CD8-positive, alpha-beta memory T cell (primary cell): Measurements from ENCODE around the gene ZBTB34. TPM values are rescaled to one million over a fixed set of nuclear protein-coding genes. Genes with fewer than 3 reads are reported as not detected.

Experiments
- CTCF ChIA-PET: fragments of 350-600 bp; sonication (Branson Sonifier 250); formaldehyde crosslinking; loops from one replicate; lab custom pipeline; 2021; ENCODE audit warnings: antibody characterized with exemption; lab: Charles Lee
- POLR2A ChIA-PET: fragments of 350-600 bp; sonication (Branson Sonifier 250); formaldehyde crosslinking; loops from one replicate; lab custom pipeline; 2021; ENCODE audit warnings: antibody characterized with exemption; lab: Charles Lee
- DNase-seq, 5 donors: peaks; one replicate each; pipeline versions ENCODE4 v3.0.0 to v3.0.0-alpha.2; 2020 to 2022; ENCODE audit warnings: mixed read lengths in 1 of 5
- H3K27ac ChIP-seq: one replicate; pipeline ENCODE4 v1.7.0; 2013; ENCODE audit warnings: low read depth, mild to moderate bottlenecking, low read length, moderate library complexity
- H3K27me3 ChIP-seq: 2 replicates; pipeline ENCODE4 v1.7.0; 2013; ENCODE audit warnings: low read length, mild to moderate bottlenecking; ENCODE audit not compliant: insufficient read depth, poor library complexity, severe bottlenecking
- H3K36me3 ChIP-seq: 2 replicates; pipeline ENCODE4 v1.7.0; 2013; ENCODE audit warnings: mild to moderate bottlenecking, low read length, moderate library complexity; ENCODE audit not compliant: insufficient read depth
- H3K4me1 ChIP-seq: 2 replicates; pipeline ENCODE4 v1.7.0; 2013; ENCODE audit warnings: mild to moderate bottlenecking, low read length, moderate library complexity; ENCODE audit not compliant: insufficient read depth
- H3K4me3 ChIP-seq: 2 replicates; pipeline ENCODE4 v1.7.0; 2013; ENCODE audit warnings: mild to moderate bottlenecking, low read length
- H3K9me3 ChIP-seq: 2 replicates; pipeline ENCODE4 v1.7.0; 2013; ENCODE audit warnings: mild to moderate bottlenecking, low read length
- H3K27ac Mint-ChIP-seq, 8 donors: one replicate each; pipeline ENCODE4 v1.8.0; 2020 to 2021; ENCODE audit warnings: mixed read lengths in 8 of 8, mild to moderate bottlenecking in 6 of 8, inconsistent platforms in 3 of 8, moderate library complexity in 3 of 8
- H3K27me3 Mint-ChIP-seq, 2 donors: one replicate each; pipeline ENCODE4 v1.8.0; 2020 to 2021; ENCODE audit warnings: mixed read lengths in 2 of 2, mild to moderate bottlenecking in 1 of 2, moderate library complexity in 1 of 2
- H3K36me3 Mint-ChIP-seq, 3 donors: one replicate each; pipeline ENCODE4 v1.8.0; 2020 to 2021; ENCODE audit warnings: mixed read lengths in 3 of 3, inconsistent platforms in 1 of 3, mild to moderate bottlenecking in 1 of 3
- H3K4me1 Mint-ChIP-seq, 3 donors: one replicate each; pipeline ENCODE4 v1.8.0; 2020 to 2021; ENCODE audit warnings: mixed read lengths in 3 of 3, inconsistent platforms in 1 of 3, mild to moderate bottlenecking in 1 of 3
- H3K4me3 Mint-ChIP-seq, 7 donors: one replicate each; pipeline ENCODE4 v1.8.0; 2020 to 2021; ENCODE audit warnings: mixed read lengths in 7 of 7, mild to moderate bottlenecking in 6 of 7, moderate library complexity in 4 of 7, inconsistent platforms in 2 of 7
- H3K9me3 Mint-ChIP-seq, 5 donors: one replicate each; pipeline ENCODE4 v1.8.0; 2020 to 2022; ENCODE audit warnings: mixed read lengths in 5 of 5, mild to moderate bottlenecking in 3 of 5, moderate library complexity in 2 of 5, inconsistent platforms in 1 of 5
- polyA plus RNA-seq: library from polyadenylated mRNA; unstranded; fragments of 300-500 nt; fragmentation: Illumina TruSeq; gene quantifications from one replicate; pipeline ENCODE4 v1.2.3, GENCODE V29; 2021
- total RNA-seq, 2 experiments: library from RNA; stranded (reverse); gene quantifications; one replicate each; pipeline ENCODE4 v1.2.3, GENCODE V29; 2021

Gene ZBTB34
- total and polyA plus RNA-seq, 3 experiments from 2014 or later = 1.3 to 7.0 (median 6.8) TPM

DNA sequence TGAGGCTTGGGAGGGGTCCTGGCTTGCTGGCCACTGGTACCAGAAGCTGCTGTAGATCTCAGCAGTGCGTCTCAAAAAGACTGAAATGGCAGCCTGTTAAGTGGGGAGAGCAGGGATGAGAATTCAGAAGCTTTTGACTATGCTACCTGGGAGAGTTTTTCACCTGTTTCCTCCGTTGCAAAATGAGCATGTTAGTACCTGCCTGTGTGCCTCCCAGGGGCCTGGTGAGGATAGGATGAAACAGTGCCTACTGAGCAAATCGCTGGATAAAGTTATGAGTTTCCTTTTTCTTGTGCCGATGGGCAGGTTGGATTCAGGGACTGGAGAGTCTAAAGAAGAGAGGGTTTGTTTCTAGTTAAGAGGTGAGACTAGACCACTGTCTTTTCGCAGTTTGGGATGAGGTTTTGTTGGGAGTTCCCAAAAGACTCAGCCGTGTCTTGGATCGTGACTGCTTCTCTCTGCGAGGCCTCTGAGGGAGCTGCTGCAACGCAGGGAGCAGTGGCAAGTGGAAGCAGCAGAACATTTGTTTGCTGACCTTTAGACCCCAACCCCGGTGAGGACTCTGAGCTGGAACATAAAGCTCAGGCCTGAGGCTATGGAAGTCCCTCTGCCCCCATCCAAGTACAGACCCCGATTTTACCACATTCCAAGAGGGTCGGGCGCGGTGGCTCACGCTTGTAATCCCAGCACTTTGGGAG, 55.6 kb downstream of the ZBTB34 start:
- Mint-ChIP-seq H3K27me3 (peaks cover 0 to 2% of the 10 kb centered on the region in 2 donors), H3K4me3 (peak overlapping the region; percentile 51 to 93 (median 72)), H3K4me1 (peaks cover 8 to 13% (median 11%) of the 10 kb centered on the region in 3 donors), H3K36me3 (peaks cover 0 to 5% (median 3%) of the 10 kb centered on the region in 3 donors), H3K27ac (peak overlapping the region in 6 of 8 donors; percentile 3 to 76 (median 50)), H3K9me3 (peaks cover 0 to 2% (median 0%) of the 10 kb centered on the region in 5 donors)
- Histone ChIP-seq H3K27me3 (no peaks in the 10 kb centered on the region), H3K4me1 (peaks cover 6% of the 10 kb centered on the region), H3K9me3 (no peaks in the 10 kb centered on the region), H3K4me3 (no peak overlapping the region), H3K36me3 (no peaks in the 10 kb centered on the region), H3K27ac (no peak overlapping the region)
- ChIA-PET CTCF (no interaction called here), POLR2A (no interaction called here)
- DNase-seq = no peak

DNA sequence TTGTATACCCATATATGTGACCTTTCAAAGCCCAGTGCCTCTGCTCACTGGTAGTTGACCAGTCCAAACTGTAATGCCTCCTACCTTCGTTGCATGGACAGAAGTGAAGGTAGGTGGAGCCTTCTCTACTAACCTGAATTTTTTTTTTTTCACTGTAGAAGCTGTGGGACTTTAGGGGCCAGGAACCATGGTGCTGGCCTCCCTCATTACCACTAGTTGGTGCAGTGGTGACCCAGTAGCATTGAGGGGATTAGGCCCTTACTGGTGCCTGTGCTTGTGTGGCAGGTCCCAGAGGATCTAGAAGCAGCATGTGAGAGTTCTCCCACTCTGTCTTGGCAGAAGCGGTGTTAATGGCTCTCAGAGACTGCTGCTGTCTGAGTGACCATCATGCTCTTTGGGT, 56.5 kb downstream of the ZBTB34 start:
- Histone ChIP-seq H3K36me3 (no peaks in the 10 kb centered on the region), H3K27me3 (no peaks in the 10 kb centered on the region), H3K4me3 (no peak overlapping the region), H3K4me1 (peaks cover 6% of the 10 kb centered on the region), H3K27ac (no peak overlapping the region), H3K9me3 (no peaks in the 10 kb centered on the region)
- CTCF ChIA-PET = no interaction called here
- POLR2A ChIA-PET = no interaction called here
- Mint-ChIP-seq H3K4me3 (peak overlapping the region in 5 of 7 donors; percentile 19 to 69 (median 24)), H3K27ac (no peak overlapping the region), H3K27me3 (peaks cover 0 to 2% of the 10 kb centered on the region in 2 donors), H3K9me3 (peaks cover 0 to under 1% (median 0%) of the 10 kb centered on the region in 5 donors), H3K36me3 (peaks cover 0 to 5% (median 3%) of the 10 kb centered on the region in 3 donors), H3K4me1 (peaks cover 8 to 13% (median 11%) of the 10 kb centered on the region in 3 donors)
- no peak for DNase-seq

DNA sequence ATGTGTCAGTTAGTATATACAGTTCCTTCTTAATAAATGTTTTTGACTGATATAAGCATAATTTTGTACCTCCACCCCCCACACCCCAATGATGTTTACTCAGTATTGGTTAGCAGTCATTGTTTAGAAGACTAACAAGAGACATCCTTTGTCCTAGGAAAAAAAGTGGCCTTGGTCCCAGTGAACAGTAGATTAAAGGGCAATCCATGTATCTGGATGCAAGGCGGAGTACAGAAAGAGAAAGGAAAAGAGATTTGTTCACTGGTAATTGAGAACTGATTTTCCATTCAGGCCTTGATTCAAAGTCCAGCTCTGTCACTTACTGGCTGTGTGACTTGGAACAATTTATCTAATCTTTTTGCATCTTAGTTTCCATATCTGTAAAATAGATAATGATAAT, 58.8 kb downstream of the ZBTB34 start:
- peaks cover 0 to 5% (median 3%) of the 10 kb centered on the region in 3 donors for H3K36me3 Mint-ChIP-seq
- H3K36me3 ChIP-seq = no peaks in the 10 kb centered on the region
- H3K4me1 ChIP-seq = peaks cover 6% of the 10 kb centered on the region
- H3K27me3 Mint-ChIP-seq = no peaks in the 10 kb centered on the region
- DNase-seq = no peak
- H3K9me3 ChIP-seq = no peaks in the 10 kb centered on the region
- CTCF ChIA-PET = no interaction called here
- H3K4me3 ChIP-seq = no peak overlapping the region
- POLR2A ChIA-PET = interaction anchor here (0.7 kb wide), 1 partner anchor 40 kb away, joined by 3 read pairs; no protein-coding TSS in a partner anchor
- no peak overlapping the region for H3K27ac Mint-ChIP-seq
- H3K4me3 Mint-ChIP-seq = peak overlapping the region in 1 of 7 donors; percentile 51
- peaks cover 7 to 11% (median 9%) of the 10 kb centered on the region in 3 donors for H3K4me1 Mint-ChIP-seq
- H3K9me3 Mint-ChIP-seq = no peaks in the 10 kb centered on the region
- no peaks in the 10 kb centered on the region for H3K27me3 ChIP-seq
- no peak overlapping the region for H3K27ac ChIP-seq

DNA sequence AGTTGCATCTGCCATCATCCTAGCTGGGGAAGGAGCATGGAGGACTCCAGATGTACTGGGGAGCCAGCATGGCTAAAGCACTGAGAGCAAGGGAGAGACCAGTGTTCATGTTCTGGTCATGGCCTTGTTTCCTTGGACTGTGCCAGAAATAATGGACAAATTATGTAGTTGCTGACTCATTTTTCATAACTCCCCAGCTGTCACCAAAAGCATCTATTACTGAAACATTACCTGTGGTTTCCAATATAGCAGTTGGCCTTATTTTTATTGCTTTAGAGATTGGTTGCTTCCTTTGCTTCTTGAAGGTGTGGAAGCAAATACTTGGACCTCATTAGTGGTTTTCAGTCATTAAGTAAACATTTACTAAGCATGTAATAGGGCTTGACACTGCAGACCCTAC, 65.4 kb downstream of the ZBTB34 start:
- no peak for DNase-seq
- H3K27ac ChIP-seq = no peak overlapping the region
- Mint-ChIP-seq H3K4me3 (no peak overlapping the region), H3K27me3 (peaks cover 0 to 2% of the 10 kb centered on the region in 2 donors), H3K36me3 (peaks cover 0 to 3% (median 3%) of the 10 kb centered on the region in 3 donors), H3K4me1 (no peaks in the 10 kb centered on the region), H3K27ac (no peak overlapping the region), H3K9me3 (no peaks in the 10 kb centered on the region)
- H3K9me3 ChIP-seq = no peaks in the 10 kb centered on the region
- H3K36me3 ChIP-seq = no peaks in the 10 kb centered on the region
- H3K27me3 ChIP-seq = no peaks in the 10 kb centered on the region
- POLR2A ChIA-PET = no interaction called here
- H3K4me1 ChIP-seq = no peaks in the 10 kb centered on the region
- CTCF ChIA-PET = no interaction called here
- H3K4me3 ChIP-seq = no peak overlapping the region

DNA sequence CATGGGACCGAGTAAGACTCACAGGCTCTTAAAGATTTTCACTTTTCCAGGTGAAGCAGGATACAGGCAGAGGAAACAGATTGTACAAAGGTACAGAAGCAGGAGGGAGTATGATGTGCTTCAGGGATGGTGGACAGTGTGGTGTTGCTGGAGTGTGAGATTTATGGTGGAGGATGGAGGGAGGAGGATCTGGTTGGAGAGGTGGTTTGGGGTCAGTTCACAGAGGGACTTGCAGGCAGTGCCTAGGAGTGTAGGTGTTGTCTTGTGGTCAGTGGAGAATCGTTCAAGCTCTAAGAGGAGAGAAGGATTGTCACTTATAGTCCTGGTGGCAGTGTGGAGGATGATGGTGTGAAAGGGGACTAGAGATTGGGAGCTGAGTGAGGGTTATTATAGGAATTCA, 65.9 kb downstream of the ZBTB34 start:
- peaks cover 0 to 3% of the 10 kb centered on the region in 2 donors for H3K27me3 Mint-ChIP-seq
- Histone ChIP-seq H3K27ac (no peak overlapping the region), H3K4me3 (no peak overlapping the region), H3K27me3 (no peaks in the 10 kb centered on the region), H3K9me3 (no peaks in the 10 kb centered on the region), H3K36me3 (no peaks in the 10 kb centered on the region), H3K4me1 (no peaks in the 10 kb centered on the region)
- H3K27ac Mint-ChIP-seq = no peak overlapping the region
- H3K9me3 Mint-ChIP-seq = no peaks in the 10 kb centered on the region
- CTCF ChIA-PET = interaction anchor here (1.3 kb wide), 1 partner anchor 14 kb away, joined by 3 read pairs; no protein-coding TSS in a partner anchor
- no peak for DNase-seq
- H3K4me1 Mint-ChIP-seq = no peaks in the 10 kb centered on the region
- POLR2A ChIA-PET = interaction anchor here (0.7 kb wide), 1 partner anchor 69 kb away, joined by 3 read pairs; no protein-coding TSS in a partner anchor
- peaks cover 0 to 6% (median 3%) of the 10 kb centered on the region in 3 donors for H3K36me3 Mint-ChIP-seq
- no peak overlapping the region for H3K4me3 Mint-ChIP-seq

DNA sequence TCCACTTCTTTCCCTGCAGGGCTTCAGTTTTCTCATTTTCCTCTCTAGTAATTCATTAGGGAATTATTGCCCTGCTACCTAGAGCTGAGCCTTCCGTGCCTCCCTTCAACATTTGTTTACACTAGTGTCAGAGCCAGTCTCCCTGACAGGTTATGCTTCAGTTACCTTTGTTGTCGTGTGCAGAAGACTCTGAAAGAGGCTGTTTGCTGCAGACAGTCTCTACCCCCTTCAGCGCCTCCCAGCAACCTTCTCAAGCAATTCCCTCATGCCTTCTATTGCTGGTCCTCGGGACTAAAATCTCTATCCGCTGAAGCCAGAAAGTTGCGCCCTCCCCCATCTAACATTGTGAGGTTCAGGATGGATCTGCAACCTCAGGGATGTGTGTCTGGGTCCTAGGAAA, 67.0 kb downstream of the ZBTB34 start:
- Mint-ChIP-seq H3K4me3 (no peak overlapping the region), H3K4me1 (no peaks in the 10 kb centered on the region), H3K9me3 (no peaks in the 10 kb centered on the region), H3K27me3 (peaks cover 0 to 3% of the 10 kb centered on the region in 2 donors), H3K36me3 (peaks cover 0 to 7% (median 4%) of the 10 kb centered on the region in 3 donors), H3K27ac (no peak overlapping the region)
- Histone ChIP-seq H3K27me3 (no peaks in the 10 kb centered on the region), H3K27ac (no peak overlapping the region), H3K4me1 (no peaks in the 10 kb centered on the region), H3K36me3 (no peaks in the 10 kb centered on the region), H3K4me3 (no peak overlapping the region), H3K9me3 (no peaks in the 10 kb centered on the region)
- ChIA-PET CTCF (interaction anchor here (1.3 kb wide), 1 partner anchor 13 kb away, joined by 3 read pairs; no protein-coding TSS in a partner anchor), POLR2A (no interaction called here)
- DNase-seq = no peak

DNA sequence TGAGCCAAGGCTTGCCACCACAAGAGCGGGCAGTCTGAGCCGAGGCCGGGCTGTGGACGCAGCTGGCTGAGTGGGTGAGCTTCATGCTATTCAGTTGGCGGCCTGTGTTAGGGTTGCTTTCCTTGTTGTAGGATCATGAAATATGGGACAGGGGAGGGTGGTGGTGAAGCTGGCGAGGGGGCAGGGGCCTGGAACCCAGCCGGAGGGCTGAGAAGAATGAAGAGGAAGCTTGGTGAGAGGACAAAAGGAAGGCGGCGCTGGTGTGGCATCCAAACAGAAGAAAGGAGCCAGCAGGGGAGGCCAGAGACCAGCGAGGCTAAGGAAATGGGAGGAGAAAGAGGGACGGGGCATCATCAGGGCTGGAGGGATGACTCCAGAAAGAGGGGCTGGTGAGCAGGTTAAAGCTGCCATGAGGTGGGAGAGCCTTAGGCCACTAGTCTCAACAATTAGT, 72.5 kb downstream of the ZBTB34 start:
- Mint-ChIP-seq H3K27me3 (peaks cover 0 to 3% of the 10 kb centered on the region in 2 donors), H3K4me3 (no peak overlapping the region), H3K36me3 (peaks cover 0 to 7% (median 4%) of the 10 kb centered on the region in 3 donors), H3K4me1 (no peaks in the 10 kb centered on the region), H3K27ac (no peak overlapping the region), H3K9me3 (peaks cover 0 to 5% (median 0%) of the 10 kb centered on the region in 5 donors)
- no peak for DNase-seq
- H3K9me3 ChIP-seq = no peaks in the 10 kb centered on the region
- no peak overlapping the region for H3K4me3 ChIP-seq
- H3K36me3 ChIP-seq = no peaks in the 10 kb centered on the region
- H3K4me1 ChIP-seq = no peaks in the 10 kb centered on the region
- no peak overlapping the region for H3K27ac ChIP-seq
- ChIA-PET CTCF (no interaction called here), POLR2A (no interaction called here)
- H3K27me3 ChIP-seq = no peaks in the 10 kb centered on the region

DNA sequence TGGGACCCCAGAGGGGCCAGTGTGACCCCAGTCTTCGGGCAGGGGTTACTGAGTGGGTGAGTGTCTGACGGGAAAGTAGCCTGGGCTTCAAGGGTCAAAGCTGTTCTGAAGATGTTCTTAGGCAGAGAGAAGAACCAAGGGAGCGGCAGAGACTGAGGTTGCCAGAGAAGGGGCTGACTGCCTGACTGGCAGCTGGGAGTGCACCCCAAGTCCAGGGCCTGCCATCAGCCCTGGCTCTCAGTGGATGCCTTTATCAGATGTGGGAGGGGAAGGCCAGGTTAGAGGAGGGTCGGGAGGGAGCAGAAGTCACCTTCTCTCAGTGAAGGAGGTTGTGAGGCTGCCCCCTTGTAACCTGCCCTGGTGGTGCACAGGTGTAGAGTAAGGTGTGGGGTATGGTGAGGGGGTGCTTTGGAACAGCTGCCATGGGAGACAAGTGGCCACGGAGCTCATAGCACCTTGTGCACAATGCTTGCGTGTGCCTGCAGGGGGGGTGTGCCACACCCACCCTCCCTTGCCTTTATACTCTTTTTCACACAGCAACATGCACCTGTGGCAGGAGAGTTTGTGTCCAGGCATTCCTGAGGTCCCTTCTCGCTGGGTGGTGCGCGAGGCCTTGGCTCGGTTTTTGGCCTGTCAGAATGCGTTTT, 73.0 kb downstream of the ZBTB34 start:
- CTCF ChIA-PET = no interaction called here

More for the DNA sequence above, 73.0 kb downstream of the ZBTB34 start:
- H3K4me1 Mint-ChIP-seq = no peaks in the 10 kb centered on the region
- peak overlapping the region in 1 of 8 donors; percentile 36 for H3K27ac Mint-ChIP-seq
- no peak overlapping the region for H3K4me3 ChIP-seq
- no peaks in the 10 kb centered on the region for H3K36me3 ChIP-seq
- peaks cover 0 to 5% (median 0%) of the 10 kb centered on the region in 5 donors for H3K9me3 Mint-ChIP-seq
- no peaks in the 10 kb centered on the region for H3K9me3 ChIP-seq
- no peak overlapping the region for H3K27ac ChIP-seq
- no peak for DNase-seq
- POLR2A ChIA-PET = no interaction called here
- H3K4me3 Mint-ChIP-seq = no peak overlapping the region
- no peaks in the 10 kb centered on the region for H3K27me3 ChIP-seq
- peaks cover 0 to 7% (median 4%) of the 10 kb centered on the region in 3 donors for H3K36me3 Mint-ChIP-seq
- no peaks in the 10 kb centered on the region for H3K4me1 ChIP-seq
- peaks cover 0 to 3% of the 10 kb centered on the region in 2 donors for H3K27me3 Mint-ChIP-seq
